Stimulated activated CD4-positive, alpha-beta T cell treated with anti-CD3 and anti-CD28 coated beads, Interleukin-15, amount 100 ng/mL, for 48 hours (primary cell): ENCODE results near the gene DIAPH3.
A peak's percentile ranks its signal among the peaks of the same experiment; 100 is the strongest.
"Not testable (repeated sequence)": the region's sequence is repeated elsewhere in the genome, so short reads cannot be mapped to it uniquely, and the experiment has no call there.

Experiments
- DNase-seq, 2 donors: peaks; one replicate each; pipeline ENCODE4 v3.0.0-alpha.2; 2020; ENCODE audit warnings: low read depth in 2 of 2

The DIAPH3 gene

GRCh38 chr13:60163478-60164233 lies at the start of gene DIAPH3:
Gene DIAPH3, minus strand, starts transcription at chr13:60163928. Its CDS starts 162 bp downstream, at chr13:60163766.
- DNase-seq: peak; percentile 90 to 96

- no peak for DNase-seq
These were observed 49.6 kb upstream of the DIAPH3 start for GRCh38 chr13:60213236-60213744.

GRCh38 chr13:60211548-60211947 lies 47.8 kb upstream of the DIAPH3 start:
- DNase-seq: no peak

GRCh38 chr13:60210510-60211330 lies 47.0 kb upstream of the DIAPH3 start:
- no peak for DNase-seq

GRCh38 chr13:60205499-60205898 lies 41.8 kb upstream of the DIAPH3 start:
- not testable (repeated sequence) for DNase-seq

- DNase-seq: no peak
These were observed 37.6 kb upstream of the DIAPH3 start for GRCh38 chr13:60201286-60201685.

GRCh38 chr13:60195893-60196292 lies 32.2 kb upstream of the DIAPH3 start:
- not testable (repeated sequence) for DNase-seq

GRCh38 chr13:60182907-60183306 lies 19.2 kb upstream of the DIAPH3 start:
- DNase-seq: no peak

- no peak for DNase-seq
These were observed 14.6 kb upstream of the DIAPH3 start for GRCh38 chr13:60178327-60178726.

- no peak for DNase-seq
These were observed 11.8 kb upstream of the DIAPH3 start for GRCh38 chr13:60175571-60175970.

- DNase-seq: no peak
These were observed 10.4 kb upstream of the DIAPH3 start for GRCh38 chr13:60174113-60174512.

- DNase-seq: no peak
These were observed 8.4 kb upstream of the DIAPH3 start for GRCh38 chr13:60172111-60172510.

- DNase-seq: no peak
These were observed 6.7 kb upstream of the DIAPH3 start for GRCh38 chr13:60170414-60170813.

- no peak for DNase-seq
These were observed 5.7 kb upstream of the DIAPH3 start for GRCh38 chr13:60169239-60170031.

GRCh38 chr13:60167121-60167520 lies 3.4 kb upstream of the DIAPH3 start:
- DNase-seq: no peak

- DNase-seq: no peak
These were observed 1.8 kb upstream of the DIAPH3 start for GRCh38 chr13:60165391-60166099.

GRCh38 chr13:60164234-60164889 lies 634 bp upstream of the DIAPH3 start:
- no peak for DNase-seq

- DNase-seq: no peak
These were observed 1.6 kb downstream of the DIAPH3 start for GRCh38 chr13:60162096-60162495.

GRCh38 chr13:60158321-60158801 lies 5.4 kb downstream of the DIAPH3 start:
- no peak for DNase-seq

GRCh38 chr13:60155978-60156377 lies 7.8 kb downstream of the DIAPH3 start:
- no peak for DNase-seq

- no peak for DNase-seq
These were observed 10.8 kb downstream of the DIAPH3 start for GRCh38 chr13:60152904-60153303.
